GM21360 (cell line): Measurements from ENCODE around the gene RASL11B.

Source experiments
- ATAC-seq: cut with Tn5 transposase; IDR thresholded peaks from one replicate; pipeline ENCODE4 v1.9.1; 2021; ENCODE audit warnings: mild to moderate bottlenecking, moderate library complexity; ENCODE audit not compliant: unreplicated experiment

RASL11B gene

DNA sequence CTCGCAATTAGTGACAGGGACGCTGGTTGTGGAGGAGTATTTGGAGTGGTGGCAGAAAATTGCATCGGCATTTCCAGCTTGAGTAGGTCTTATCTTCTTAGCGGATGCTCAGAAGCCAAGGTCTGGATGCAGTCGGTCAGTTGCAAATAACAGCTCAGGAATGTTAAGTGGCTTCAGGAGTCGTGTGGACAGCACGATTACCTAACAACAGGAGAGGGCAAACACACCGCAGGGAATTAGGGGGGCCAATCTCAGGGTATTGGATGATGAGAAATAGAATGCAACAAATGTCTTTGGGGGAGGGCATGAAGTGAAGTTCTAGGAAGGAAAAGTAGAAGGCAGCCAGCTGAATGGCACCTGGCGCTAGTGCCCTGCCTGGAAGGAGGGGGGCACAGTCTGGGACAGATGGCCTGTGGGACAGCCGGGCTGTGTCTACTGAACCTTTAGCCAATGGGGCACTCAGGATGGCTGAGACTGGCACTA, 11.8 kb downstream of the RASL11B start:
- ATAC-seq = no peak

DNA sequence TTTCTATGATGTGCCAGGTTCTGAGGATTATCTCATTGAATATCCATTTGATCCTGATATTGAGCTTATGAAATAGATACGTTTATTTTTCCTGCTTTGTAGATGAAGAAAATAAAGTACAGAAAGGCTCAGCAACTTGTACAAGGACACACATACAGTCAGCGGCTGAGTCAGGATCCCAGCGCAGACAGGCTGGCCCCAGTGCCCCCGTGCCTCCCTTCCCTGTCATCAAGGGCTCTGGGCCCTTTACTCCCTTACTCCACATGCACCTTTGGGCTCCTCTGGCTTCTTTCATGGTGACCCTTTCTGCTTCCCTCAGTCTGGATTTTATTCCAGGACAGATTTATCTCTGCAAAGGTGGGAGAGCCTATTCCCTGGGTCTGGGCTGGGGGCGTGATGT, 12.8 kb downstream of the RASL11B start:
- no peak for ATAC-seq

DNA sequence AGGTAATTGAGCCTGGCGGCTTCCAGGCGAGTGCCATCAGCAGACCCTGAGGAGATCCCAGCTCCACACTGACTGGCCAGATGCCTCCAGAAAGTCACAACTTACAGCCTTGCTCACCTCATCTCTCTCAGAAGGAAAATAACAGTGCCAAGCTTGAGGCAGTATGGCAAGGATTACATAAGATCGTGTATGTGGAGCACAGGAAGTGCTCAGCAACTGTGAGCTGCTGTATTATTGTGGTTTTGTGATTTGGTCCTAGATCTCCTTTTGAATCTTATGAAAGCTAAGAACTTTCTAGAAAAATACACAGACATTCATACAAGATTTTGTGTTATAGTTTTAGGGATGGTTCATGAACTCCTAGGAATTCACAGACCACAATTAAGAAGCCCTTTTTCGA, 14.0 kb downstream of the RASL11B start:
- no peak for ATAC-seq

DNA sequence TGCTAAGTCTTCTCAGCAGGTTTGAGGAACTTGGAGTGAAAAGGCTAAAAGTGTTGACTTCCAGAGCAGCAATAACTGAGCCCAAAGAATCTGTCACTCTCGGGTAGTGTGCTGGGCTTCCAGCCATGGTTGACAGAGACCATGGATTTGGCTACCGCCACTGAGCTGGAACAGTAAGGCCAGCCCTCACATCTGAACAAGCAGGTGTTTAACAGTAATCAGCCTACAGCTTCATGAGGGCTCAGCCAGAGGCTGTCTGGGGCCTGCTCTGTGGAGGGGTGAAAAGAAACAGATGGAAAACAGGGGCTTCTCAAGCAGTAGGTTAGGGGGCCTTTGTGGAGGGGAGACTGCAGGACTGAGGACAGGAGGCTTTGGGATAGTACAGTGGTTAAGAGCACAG, 14.9 kb downstream of the RASL11B start:
- ATAC-seq = no peak

DNA sequence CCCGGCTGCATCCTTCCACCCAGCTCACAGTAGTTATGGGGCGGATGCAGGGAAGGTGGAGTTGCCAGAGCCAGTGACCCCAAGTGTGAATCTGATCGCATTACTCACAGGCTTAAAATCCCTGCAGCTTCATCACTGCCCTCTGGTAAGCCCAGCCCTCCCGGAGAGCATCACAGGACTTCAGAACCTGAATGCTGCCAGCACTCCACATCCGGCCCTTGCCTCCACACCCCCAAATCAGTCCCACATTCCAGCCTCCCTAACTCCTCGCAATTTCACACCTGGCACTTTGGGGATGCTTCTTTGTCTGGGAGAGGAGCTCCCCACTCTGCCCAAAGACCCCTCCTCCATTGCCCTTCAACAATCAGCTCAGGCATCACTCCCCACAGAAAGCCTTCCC, 15.6 kb downstream of the RASL11B start:
- no peak for ATAC-seq

DNA sequence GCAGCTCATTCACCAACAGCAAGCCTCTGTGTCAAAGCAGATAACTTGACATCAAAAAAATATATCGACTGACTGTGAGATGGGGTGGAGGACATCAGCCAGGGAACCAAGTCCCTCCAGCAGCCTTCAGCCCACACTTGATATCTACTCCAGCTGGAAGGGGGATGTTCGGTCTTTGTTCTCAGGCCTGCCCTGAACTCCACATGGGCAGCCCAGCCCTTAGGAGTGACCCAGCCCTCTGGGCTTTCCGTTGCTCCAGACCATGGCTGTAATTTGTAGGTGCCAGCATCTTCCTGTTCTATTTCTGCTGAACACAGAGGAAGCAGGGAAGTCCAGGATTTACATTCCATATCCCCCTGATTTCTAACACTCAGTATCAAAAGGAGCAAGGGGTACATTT, 17.4 kb downstream of the RASL11B start:
- no peak for ATAC-seq

DNA sequence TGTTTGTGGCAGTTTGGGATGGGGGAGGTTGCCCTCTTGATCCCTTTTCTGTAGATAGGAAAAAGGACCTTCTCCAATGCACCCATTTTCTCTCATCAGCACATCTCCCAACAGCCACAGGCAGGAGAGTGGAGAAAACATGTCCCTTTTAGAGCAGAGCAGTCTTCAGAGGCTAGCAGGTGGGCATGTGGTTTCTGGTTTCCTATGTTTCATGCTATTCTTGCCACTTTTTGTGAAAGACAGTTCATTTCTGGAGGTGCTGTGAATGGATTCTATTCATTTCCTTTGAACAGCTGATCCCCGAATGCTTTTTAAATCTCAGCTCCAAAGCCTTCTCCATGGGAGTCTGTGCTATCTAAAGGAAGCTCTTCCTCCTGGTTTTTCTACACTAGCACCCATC, 18.9 kb downstream of the RASL11B start:
- ATAC-seq = no peak

DNA sequence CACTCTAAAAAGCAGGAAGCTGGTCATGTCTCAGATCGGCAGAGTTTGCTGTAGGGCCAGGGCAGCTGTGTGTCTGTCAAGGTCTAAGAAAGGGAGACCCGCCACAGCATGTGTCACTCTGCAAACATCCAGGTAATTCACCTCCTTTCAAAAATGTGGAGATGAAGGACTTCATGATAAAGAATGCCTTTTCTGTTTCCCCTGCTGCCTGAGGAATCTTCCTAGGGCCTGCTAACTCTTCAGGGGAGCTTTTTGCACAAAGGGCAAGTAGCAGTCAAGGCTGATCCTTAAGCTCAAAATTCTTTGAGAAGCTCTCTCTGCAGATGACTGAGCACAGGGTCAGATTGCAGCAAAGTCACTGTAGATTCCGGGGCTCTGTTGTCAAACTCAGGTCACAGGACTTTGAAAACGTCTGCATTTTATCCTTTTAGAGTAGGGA, 21.1 kb downstream of the RASL11B start:
- no peak for ATAC-seq

DNA sequence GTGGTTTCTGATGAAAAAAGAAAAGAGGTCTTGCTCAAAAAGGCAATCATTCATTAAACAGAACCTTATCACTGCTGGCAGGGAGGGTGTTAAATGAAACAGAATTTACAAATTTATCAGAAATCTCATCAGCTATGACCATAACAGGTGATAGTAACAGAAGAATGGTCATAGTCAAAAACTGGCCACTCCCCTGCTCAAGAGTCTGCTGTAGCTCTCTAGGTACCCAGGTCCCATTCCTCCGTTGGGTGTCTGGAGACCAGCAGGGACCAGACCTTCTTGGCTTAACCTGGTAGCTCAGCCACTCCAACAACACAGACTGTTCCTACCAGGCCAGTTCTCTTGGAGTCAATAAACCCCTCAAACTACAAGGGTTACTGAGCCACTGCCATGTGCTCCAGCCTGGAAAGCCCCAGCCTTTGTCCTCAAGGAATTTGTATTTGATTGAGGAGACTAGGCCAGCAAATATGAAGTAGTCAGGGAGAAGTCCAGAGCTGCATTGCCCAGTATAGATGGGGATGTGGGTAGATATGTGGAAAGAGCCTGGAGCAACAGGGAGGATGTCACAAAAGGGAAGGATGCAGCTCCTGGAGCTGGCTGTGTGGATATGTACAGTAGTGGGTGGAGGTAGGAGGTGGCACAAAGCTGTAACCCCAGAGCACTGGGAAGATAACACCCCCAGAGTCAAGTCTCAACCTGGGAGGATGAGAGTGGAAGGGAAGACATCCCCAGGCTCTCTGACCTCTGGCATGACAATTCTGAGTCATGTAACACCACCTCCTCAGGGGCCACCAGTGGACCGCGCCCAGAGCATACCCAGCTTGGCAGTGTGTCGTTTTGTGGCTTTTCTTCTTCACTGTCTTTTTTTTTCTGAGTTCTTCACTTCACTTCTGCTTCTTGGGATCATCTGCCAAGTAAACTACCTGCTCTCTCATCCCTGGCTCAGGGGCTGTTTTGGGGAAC, 21.9 kb downstream of the RASL11B start:
- no peak for ATAC-seq

DNA sequence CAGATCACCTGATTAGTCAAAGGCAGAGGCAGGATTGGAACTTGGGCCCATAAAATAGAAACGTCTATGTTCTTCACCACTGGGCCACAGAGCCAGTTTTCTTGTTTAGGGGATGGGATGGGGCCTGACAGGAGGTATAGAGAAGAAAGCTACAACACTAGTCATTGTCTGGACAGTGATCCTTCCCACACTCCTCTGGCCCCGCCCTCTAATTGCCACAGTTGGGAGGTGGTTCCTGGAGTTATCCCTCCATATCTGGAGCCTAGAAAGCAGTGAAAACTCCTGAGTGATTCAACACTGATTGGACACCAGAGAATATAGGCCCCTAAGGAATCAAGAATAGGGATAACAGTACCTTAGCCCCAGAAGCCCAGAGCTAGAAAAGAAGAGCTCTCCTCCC, 22.9 kb downstream of the RASL11B start:
- no peak for ATAC-seq

DNA sequence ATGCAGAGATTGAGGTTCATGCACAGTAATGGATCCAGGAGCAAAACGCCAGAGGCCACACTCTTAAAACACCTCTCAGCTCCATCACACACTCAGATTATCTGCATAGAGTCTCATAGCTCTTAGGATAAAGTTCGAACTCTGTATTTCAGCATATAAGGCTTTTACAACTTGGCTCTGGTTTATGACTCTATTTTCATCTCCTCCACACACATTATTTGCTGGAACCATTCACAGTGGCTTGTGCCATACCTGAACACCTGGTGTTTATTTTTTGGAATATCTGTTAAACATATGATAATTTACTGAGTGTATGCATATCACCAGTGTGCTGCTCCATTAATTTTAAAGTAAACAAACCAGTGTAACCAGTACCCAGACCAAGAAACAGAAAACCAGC, 27.2 kb downstream of the RASL11B start:
- no peak for ATAC-seq

DNA sequence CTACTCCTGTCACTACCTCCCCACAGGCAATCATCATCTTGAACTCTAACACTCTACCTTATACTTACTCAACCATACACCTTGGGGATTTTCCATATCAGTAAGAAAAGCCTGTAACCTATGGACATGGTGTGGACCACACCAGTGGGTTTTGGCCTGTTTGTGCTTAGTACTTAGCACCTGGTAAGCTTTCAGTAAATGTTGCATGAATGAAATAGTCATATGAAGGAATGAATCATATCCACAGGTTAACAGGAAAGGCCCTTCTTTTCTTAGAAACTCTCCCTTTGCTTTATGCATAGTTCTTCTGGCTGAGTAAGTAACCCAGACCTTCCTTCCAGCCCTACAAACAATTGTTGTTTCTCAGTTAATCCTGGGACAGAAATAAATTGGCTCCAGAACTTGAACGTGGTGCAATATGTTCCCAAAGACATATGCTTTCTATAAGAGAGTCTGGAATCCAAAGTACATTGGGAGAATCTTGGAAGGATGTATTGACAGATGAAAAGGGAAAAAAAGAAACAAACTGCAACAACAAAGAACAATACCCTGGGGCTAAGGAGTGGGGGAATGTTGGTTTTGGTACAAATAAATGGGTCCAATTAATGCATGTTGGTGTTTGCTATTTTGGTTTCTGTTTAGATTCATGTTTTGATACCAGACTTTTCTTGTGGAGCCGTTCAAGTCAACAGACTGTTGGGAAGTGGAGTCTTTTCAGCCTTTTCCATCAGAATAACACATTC, 27.8 kb downstream of the RASL11B start:
- no peak for ATAC-seq

DNA sequence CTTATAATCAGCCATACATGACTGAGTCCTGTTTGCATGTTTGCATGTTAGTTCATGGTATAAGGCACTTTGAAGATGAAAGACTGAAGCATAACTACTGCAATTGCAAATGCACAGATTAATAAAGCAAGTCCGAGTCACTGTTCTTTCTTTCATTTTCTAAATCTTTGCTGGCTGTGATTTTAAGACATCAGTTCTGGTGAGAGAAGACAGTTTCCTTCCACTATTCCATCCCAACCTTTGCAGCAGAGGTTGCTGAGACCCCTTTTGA, 28.3 kb downstream of the RASL11B start:
- ATAC-seq = no peak

DNA sequence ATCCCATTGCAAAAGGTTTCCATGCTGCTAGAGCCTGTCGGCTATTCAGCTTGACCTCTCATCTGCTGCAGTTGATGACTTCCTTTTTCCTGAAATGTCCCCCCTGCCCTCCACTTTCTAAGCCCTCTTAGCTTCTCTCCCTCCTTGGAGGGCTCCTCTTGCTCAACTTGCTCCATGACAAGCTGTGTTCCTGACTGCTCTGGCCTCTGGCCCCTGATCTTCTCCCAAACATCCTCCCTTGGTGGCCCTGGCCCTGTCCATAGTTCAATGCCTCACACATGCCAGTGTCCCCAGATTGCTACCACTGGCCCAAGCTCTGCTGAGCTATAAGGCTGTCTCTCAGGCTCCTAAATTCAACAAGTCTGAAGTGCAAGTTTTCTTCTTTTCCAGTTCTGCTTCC, 29.6 kb downstream of the RASL11B start:
- ATAC-seq = no peak

DNA sequence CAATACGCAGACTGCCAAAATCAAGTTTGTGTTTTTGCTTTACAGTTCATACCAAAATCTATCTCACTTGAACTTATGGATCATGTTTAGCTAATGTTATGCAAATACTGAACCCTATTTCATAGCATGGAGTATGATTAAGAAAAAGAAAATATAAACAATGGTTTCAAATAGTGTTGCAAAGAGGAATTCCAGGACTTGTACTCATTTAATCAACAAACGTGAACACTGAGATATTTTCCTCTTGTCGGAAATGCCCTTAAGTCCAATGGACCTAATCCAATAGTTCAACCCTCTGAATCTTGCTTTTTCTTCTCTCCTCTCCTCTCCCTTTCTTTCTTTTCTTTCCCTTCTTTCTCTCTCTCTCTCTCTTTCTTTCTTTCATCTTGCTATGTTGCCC, 30.8 kb downstream of the RASL11B start:
- no peak for ATAC-seq

DNA sequence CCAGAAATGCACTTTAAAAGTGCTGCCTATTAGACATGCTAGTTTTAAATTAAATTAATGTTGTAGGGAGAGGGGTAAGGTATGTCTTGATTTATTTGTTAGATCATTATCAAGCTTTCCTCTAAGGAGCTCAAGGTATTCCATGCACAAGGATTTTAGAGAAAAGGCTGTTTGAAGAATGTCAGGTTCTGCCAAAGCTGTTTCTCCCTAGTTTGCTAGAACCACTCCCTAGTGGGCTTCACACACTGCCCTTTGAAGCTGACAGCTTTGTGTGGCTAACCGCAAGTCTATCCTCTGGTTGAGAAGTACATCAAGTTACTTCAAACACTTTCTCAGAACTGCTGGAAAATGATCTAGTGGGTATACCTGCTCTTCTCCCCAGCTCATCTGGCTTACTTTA, 32.3 kb downstream of the RASL11B start:
- no peak for ATAC-seq

DNA sequence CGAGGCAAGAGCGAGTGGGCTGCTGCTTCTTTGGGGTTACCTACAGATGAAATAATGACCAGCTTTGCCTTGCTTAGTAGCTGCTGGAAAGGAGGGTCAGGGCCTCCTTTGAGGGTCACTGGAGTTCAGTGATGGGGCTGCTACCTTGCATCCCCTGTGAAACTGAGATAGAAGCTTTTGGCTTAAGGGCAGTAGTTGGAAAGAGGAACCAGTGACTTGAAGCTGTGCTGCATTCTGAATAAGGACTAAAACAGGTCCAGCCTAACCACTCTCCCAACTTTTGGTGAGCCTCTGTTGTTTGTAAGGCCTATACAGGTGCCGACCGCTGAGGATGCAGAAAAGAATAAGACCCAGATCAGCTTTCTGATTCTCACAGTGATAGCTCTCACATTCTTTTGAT, 41.2 kb downstream of the RASL11B start:
- no peak for ATAC-seq

DNA sequence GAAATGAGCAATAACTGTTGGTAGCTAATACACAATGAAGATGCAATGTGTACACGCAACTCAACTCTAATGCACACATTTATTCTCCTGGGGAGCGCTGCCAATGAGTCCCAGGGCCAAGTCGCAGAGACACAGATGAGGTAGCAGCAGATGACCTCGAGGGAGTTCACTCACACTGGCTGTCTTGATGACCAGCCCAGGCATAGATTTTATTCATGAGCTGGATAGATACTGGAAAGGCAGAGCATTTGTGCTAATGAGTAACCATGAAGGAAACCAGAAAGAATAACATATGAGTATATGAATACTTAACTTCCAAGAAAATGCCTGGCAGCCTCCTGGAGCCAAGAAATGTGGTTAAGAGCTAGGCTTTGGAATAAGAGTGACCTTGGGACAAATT, 42.3 kb downstream of the RASL11B start:
- no peak for ATAC-seq

DNA sequence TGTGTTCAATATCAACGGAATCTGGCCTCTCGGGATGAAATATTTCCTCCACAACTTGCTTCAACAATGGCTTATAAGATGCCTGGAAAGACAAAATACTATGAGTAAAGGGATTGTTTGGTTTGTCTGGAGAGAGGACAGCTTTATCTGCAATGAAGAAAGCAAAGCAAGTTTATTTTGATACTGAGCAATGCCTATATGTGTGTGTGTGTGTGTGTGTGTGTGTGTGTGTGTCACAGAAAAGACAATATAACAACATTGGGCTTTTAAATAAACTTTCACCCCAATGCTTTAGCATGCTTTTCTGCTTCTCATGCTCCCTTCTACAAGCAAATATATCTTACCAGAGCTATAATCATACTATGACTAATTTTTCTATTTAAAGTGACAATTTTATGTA, 45.4 kb downstream of the RASL11B start:
- no peak for ATAC-seq

DNA sequence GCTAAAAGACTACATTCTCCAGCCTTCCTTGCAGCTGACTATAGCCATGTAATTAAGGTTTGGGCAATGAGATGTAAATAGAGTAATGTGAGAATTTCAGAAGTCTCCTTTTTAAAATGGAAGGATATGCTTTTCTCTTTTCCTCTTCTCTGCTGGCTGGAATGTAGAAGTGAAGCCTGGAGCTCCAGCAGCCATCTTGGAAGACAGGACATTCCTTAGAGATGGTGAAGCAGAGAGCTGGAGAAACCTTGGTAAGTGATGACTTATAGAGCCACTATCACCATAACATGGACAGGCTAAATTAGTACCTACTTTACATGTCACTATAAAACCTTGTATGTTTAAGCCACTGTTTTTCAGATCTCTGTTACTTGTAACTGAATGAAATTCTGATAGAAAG, 48.0 kb downstream of the RASL11B start:
- ATAC-seq = no peak

DNA sequence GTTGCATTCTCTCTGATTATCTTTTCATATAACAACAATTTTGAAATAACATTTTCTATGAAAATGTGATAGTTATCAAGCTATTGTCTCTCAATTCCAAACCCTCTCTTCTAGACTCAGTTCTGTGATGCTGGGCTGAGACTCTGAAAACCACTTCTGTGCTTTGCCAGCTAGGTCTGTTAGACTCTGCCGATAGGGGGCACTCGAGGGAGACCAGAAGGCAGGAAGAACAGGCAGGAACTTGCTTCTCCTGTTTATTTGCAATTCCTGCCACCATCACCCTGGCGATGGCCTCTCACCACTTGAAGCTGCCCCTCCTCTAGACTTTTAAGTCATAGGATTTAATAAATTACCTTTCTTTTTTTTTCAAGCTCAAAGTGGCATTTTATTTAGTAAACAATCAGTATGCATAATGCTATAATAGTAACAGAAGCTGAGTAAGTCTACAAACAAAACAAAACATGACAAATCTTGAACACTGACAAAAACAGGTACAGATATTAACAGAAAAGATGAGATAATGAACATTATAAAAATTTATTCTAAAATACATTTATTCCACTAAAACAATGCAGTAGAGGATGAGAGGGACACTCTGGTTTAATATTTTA, 49.7 kb downstream of the RASL11B start:
- peak; percentile 74 for ATAC-seq

DNA sequence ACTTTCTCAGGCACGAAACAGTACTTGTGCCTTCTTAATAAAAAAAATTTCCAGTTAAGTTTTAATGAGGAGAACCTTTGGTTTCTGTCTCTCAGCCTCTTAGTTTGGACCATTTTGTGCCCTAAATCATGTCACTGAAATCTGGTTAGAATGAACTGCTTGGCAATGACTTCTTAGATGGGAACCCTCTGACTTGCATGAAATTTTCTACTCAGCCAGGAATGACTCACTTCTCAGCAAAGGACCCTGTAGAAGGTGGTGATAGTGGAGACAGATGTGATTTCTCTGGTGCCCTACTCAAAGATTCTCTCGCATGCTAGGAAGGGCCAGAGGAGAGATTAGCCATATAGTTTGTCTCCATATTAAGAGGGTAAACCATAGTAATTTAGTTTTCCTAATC, 50.5 kb downstream of the RASL11B start:
- no peak for ATAC-seq
